Neural progenitor cell (in vitro differentiated cells): ENCODE data around the gene RIPOR3. TPM values are rescaled to one million over a fixed set of nuclear protein-coding genes. Genes with fewer than 3 reads are reported as not detected.

Source experiments
- DNase-seq: peaks from one replicate; pipeline ENCODE4 v3.0.0-alpha.2; 2016; ENCODE audit warnings: low spot score
- H2AFZ ChIP-seq: fragments of 200-600 bp; sonication (generic); replicated peaks from 2 replicates; pipeline ENCODE4 v1.6.1; 2016; ENCODE audit warnings: antibody characterized with exemption
- H3F3A ChIP-seq: fragments of 200-600 bp; sonication (generic); 2 replicates; pipeline ENCODE4 v1.6.1; 2016; ENCODE audit warnings: antibody characterized with exemption, low read depth
- H3K27ac ChIP-seq: fragments of 200-600 bp; sonication (generic); 2 replicates; pipeline ENCODE4 v1.5.1; 2016; ENCODE audit warnings: mild to moderate bottlenecking
- H3K27me3 ChIP-seq: fragments of 200-600 bp; sonication (generic); 2 replicates; pipeline ENCODE4 v1.6.1; 2016; ENCODE audit warnings: mild to moderate bottlenecking, moderate library complexity
- H3K36me3 ChIP-seq: fragments of 200-600 bp; sonication (generic); 2 replicates; pipeline ENCODE4 v1.5.1; 2016
- H3K4me1 ChIP-seq: fragments of 200-600 bp; sonication (generic); 2 replicates; pipeline ENCODE4 v1.6.1; 2016; ENCODE audit warnings: mixed run types
- H3K4me2 ChIP-seq: fragments of 200-600 bp; sonication (generic); 2 replicates; pipeline ENCODE4 v1.6.1; 2016
- H3K4me3 ChIP-seq: fragments of 200-600 bp; sonication (generic); 2 replicates; pipeline ENCODE4 v1.5.1; 2016
- H3K79me2 ChIP-seq: fragments of 200-600 bp; sonication (generic); 2 replicates; pipeline ENCODE4 v1.6.1; 2016; ENCODE audit warnings: low read depth
- H3K9ac ChIP-seq: fragments of 200-600 bp; sonication (generic); 2 replicates; pipeline ENCODE4 v1.6.1; 2016
- H3K9me3 ChIP-seq: fragments of 200-600 bp; sonication (generic); 2 replicates; pipeline ENCODE4 v1.5.1; 2016; ENCODE audit warnings: low read depth
- H4K20me1 ChIP-seq: fragments of 200-600 bp; sonication (generic); 2 replicates; pipeline ENCODE4 v1.6.1; 2016; ENCODE audit warnings: low read depth
- H3K27ac Mint-ChIP-seq: 3 replicates; pipeline ENCODE4 v1.8.0; 2021; ENCODE audit warnings: mixed read lengths
- H3K27me3 Mint-ChIP-seq: 2 replicates; pipeline ENCODE4 v1.8.0; 2022; ENCODE audit warnings: low read depth, mild to moderate bottlenecking, inconsistent platforms, moderate library complexity, mixed read lengths; ENCODE audit not compliant: insufficient read depth
- H3K36me3 Mint-ChIP-seq: 3 replicates; pipeline ENCODE4 v1.8.0; 2021; ENCODE audit warnings: mixed read lengths
- H3K4me1 Mint-ChIP-seq: 3 replicates; pipeline ENCODE4 v1.8.0; 2021; ENCODE audit warnings: mixed read lengths
- H3K4me3 Mint-ChIP-seq: 3 replicates; pipeline ENCODE4 v1.8.0; 2021; ENCODE audit warnings: mild to moderate bottlenecking, moderate library complexity, mixed read lengths
- H3K9me3 Mint-ChIP-seq: 3 replicates; pipeline ENCODE4 v1.8.0; 2020; ENCODE audit warnings: mixed read lengths
- EZH2 ChIP-seq: fragments of 200-600 bp; sonication (generic); IDR thresholded peaks from 2 replicates; pipeline ENCODE4 v1.6.1; 2017; ENCODE audit warnings: antibody characterized with exemption, mild to moderate bottlenecking, moderate library complexity
- EZH2phosphoT487 ChIP-seq: fragments of 200-600 bp; sonication (generic); IDR thresholded peaks from 2 replicates; pipeline ENCODE4 v1.6.1; 2017; ENCODE audit warnings: antibody characterized with exemption
- microRNA counts: library from miRNA; unstranded; fragments of <30 nt; microRNA quantifications from one replicate; lab custom pipeline; 2016
- microRNA-seq: library from miRNA; unstranded; fragments of <30 nt; microRNA quantifications from one replicate; pipeline ENCODE4, GENCODE V29; 2016
- small RNA-seq: library from RNA; depleted of rRNA; stranded (forward); fragments of <200 nt; gene quantifications from one replicate; pipeline ENCODE3, GENCODE V24; 2015
- total RNA-seq: library from RNA; depleted of rRNA; stranded (reverse); fragments of >200 nt; gene quantifications from 2 replicates; pipeline ENCODE4 v1.2.3, GENCODE V29; 2015; ENCODE audit warnings: low replicate concordance
- TF ChIP-seq, protein P1 (sequence below): fragments of 200-600 bp; sonication (generic); IDR thresholded peaks from 2 replicates; pipeline ENCODE4 v1.5.1; 2017; ENCODE audit warnings: antibody characterized with exemption, mild to moderate bottlenecking

Gene RIPOR3
- total RNA-seq, 1 donor from 2014 or later: 1.2 TPM

GRCh38 chr20:50537546-50538201 is 153.7 kb downstream of the RIPOR3 start:
- H3K9me3 Mint-ChIP-seq: no peaks in the 10 kb centered on the region
- H3K4me1 Mint-ChIP-seq: peaks cover 5% of the 10 kb centered on the region
- no peaks in the 10 kb centered on the region for H3K36me3 ChIP-seq

GRCh38 chr20:50536333-50536732 is 155.0 kb downstream of the RIPOR3 start:
- H3K4me3 ChIP-seq: no peak overlapping the region
- DNase-seq: peak; percentile 71
- H3K79me2 ChIP-seq: peaks cover 88% of the 10 kb centered on the region
- H3K36me3 ChIP-seq: no peaks in the 10 kb centered on the region
- H3K4me1 Mint-ChIP-seq: peaks cover 13% of the 10 kb centered on the region
- peak overlapping the region; percentile 40 for H3K4me2 ChIP-seq
- H2AFZ ChIP-seq: no peak overlapping the region
- H3F3A ChIP-seq: no peaks in the 10 kb centered on the region
- H3K27me3 ChIP-seq: no peaks in the 10 kb centered on the region
- H3K9ac ChIP-seq: no peak overlapping the region
- peaks cover 2% of the 10 kb centered on the region for H3K27me3 Mint-ChIP-seq
- H3K27ac ChIP-seq: no peak overlapping the region
- H3K9me3 ChIP-seq: no peaks in the 10 kb centered on the region
- peaks cover 51% of the 10 kb centered on the region for H4K20me1 ChIP-seq
- H3K4me1 ChIP-seq: peaks cover 43% of the 10 kb centered on the region
- H3K36me3 Mint-ChIP-seq: peaks cover 11% of the 10 kb centered on the region
- H3K4me3 Mint-ChIP-seq: no peak overlapping the region
- no peaks in the 10 kb centered on the region for H3K9me3 Mint-ChIP-seq
- H3K27ac Mint-ChIP-seq: no peak overlapping the region
- TF ChIP-seq, protein P1, sequence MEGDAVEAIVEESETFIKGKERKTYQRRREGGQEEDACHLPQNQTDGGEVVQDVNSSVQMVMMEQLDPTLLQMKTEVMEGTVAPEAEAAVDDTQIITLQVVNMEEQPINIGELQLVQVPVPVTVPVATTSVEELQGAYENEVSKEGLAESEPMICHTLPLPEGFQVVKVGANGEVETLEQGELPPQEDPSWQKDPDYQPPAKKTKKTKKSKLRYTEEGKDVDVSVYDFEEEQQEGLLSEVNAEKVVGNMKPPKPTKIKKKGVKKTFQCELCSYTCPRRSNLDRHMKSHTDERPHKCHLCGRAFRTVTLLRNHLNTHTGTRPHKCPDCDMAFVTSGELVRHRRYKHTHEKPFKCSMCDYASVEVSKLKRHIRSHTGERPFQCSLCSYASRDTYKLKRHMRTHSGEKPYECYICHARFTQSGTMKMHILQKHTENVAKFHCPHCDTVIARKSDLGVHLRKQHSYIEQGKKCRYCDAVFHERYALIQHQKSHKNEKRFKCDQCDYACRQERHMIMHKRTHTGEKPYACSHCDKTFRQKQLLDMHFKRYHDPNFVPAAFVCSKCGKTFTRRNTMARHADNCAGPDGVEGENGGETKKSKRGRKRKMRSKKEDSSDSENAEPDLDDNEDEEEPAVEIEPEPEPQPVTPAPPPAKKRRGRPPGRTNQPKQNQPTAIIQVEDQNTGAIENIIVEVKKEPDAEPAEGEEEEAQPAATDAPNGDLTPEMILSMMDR: no peak
- TF ChIP-seq EZH2phosphoT487: no peak
- no peak for TF ChIP-seq EZH2

More at GRCh38 chr20:50537546-50538201, 153.7 kb downstream of the RIPOR3 start:
- H3K79me2 ChIP-seq: peaks cover 88% of the 10 kb centered on the region
- no peaks in the 10 kb centered on the region for H3K27me3 ChIP-seq
- no peak overlapping the region for H3K27ac ChIP-seq
- peaks cover 32% of the 10 kb centered on the region for H3K4me1 ChIP-seq
- peaks cover 45% of the 10 kb centered on the region for H4K20me1 ChIP-seq
- H3K9ac ChIP-seq: no peak overlapping the region
- H3K27ac Mint-ChIP-seq: no peak overlapping the region
- H3F3A ChIP-seq: no peaks in the 10 kb centered on the region
- peaks cover 4% of the 10 kb centered on the region for H3K27me3 Mint-ChIP-seq
- H3K4me2 ChIP-seq: no peak overlapping the region
- TF ChIP-seq, protein P1: no peak
- TF ChIP-seq EZH2phosphoT487 (no peak), EZH2 (no peak)
- H3K36me3 Mint-ChIP-seq: peaks cover 16% of the 10 kb centered on the region
- no peak for DNase-seq
- H3K9me3 ChIP-seq: no peaks in the 10 kb centered on the region
- no peak overlapping the region for H3K4me3 Mint-ChIP-seq
- H2AFZ ChIP-seq: no peak overlapping the region
- H3K4me3 ChIP-seq: no peak overlapping the region

MicroRNA genes within 50 kb of the gene (microRNA counts, 767-probe panel; counts per million panel counts)
- microRNA hsa-miR-645 (lab: Ali Mortazavi, UCI): 460 counts per million, percentile 90 among the panel's probes with 10 or more counts

Small RNA genes lying within 50 kb of the gene (microRNA-seq; reads per million reads assigned to microRNA genes)
- not detected for gene MIR1302-5
- not detected for gene MIR645

Small RNA genes lying within 50 kb of the gene (small RNA-seq; reads per million reads assigned to genes)
- gene MIR1302-5 (not detected), gene MIR645 (not detected), gene RF00019 (not detected)

Other genes with a start within 250 kb of the RIPOR3 start
- gene PTPN1, start 181.2 kb downstream of the RIPOR3 start, total RNA-seq: 35.3 and 38.1 TPM in 2 replicates
- 31.0 and 45.7 TPM in 2 replicates for gene PARD6B, start 40.0 kb upstream of the RIPOR3 start, total RNA-seq
- gene BCAS4, start 103.5 kb upstream of the RIPOR3 start, total RNA-seq: 15.3 and 24.1 TPM in 2 replicates
- gene ADNP, start 239.9 kb upstream of the RIPOR3 start, total RNA-seq: 56.1 and 75.4 TPM in 2 replicates